ENCODE results near the gene RTL10. TPM values are rescaled to one million over a fixed set of nuclear protein-coding genes. Genes with fewer than 3 reads are reported as not detected.
"Not testable (repeated sequence)": the region's sequence is repeated elsewhere in the genome, so short reads cannot be mapped to it uniquely, and the experiment has no call there.

Gene RTL10
- polyA plus RNA-seq, 2 of the 4 experiments (the other 2 are of a cell fraction) = 4.4 to 5.1 TPM

- ChIA-PET POLR2A (no interaction called here), CTCF (interaction anchor here (0.7 kb wide), 2 partner anchors 70 to 80 kb away, joined by 3 to 6 read pairs; no protein-coding TSS in a partner anchor)
- no peaks in the 10 kb centered on the region for H3K9me3 ChIP-seq
- peaks cover 10% of the 10 kb centered on the region for H3K4me1 ChIP-seq
- ATAC-seq (no peak), DNase-seq (ENCODE audit: low read depth in 1 of 2, low spot score in 1 of 2) (no peak), FAIRE-seq (no peak)
- no peak overlapping the region for H3K27ac ChIP-seq
- TF ChIP-seq KDM1A (IDR thresholded peaks at IDR 0.05; ENCODE audit: low read depth) = no peak
- no peak overlapping the region for H3K4me2 ChIP-seq
- no peak overlapping the region for H3K4me3 ChIP-seq
Observed at GRCh38 chr22:19836512-19836911, 18.2 kb downstream of the RTL10 start.

- no peak overlapping the region for H3K4me2 ChIP-seq
- no peak overlapping the region for H3K4me3 ChIP-seq
- ChIA-PET POLR2A (no interaction called here), CTCF (no interaction called here)
- TF ChIP-seq FOXS1 (CRISPR knock-in tag; IDR thresholded peaks at IDR 0.05) (no peak), NFE2L2 (conservative IDR thresholded peaks at IDR 0.05; ENCODE audit: low read length) (no peak), FOSL2 (IDR thresholded peaks at IDR 0.05) (no peak), FOSL2 (CRISPR knock-in tag; IDR thresholded peaks at IDR 0.05) (no peak), MAZ (IDR thresholded peaks at IDR 0.05; ENCODE audit: borderline replicate concordance, low read depth, low read length) (no peak), CHD4 (IDR thresholded peaks at IDR 0.05; ENCODE audit: borderline replicate concordance) (no peak), SMC3 (IDR thresholded peaks at IDR 0.05) (no peak), CBX2 (IDR thresholded peaks at IDR 0.05; ENCODE audit: borderline replicate concordance, low read depth) (no peak), HMGXB4 (CRISPR knock-in tag; IDR thresholded peaks at IDR 0.05; ENCODE audit: borderline replicate concordance) (no peak), RCOR1 (IDR thresholded peaks at IDR 0.05; ENCODE audit: low read depth, low read length) (no peak), USF2 (IDR thresholded peaks at IDR 0.05) (no peak), BHLHE40 (IDR thresholded peaks at IDR 0.05; ENCODE audit: low read depth, low read length) (no peak), EHMT2 (IDR thresholded peaks at IDR 0.05; ENCODE audit: low read depth) (no peak)
- no peak overlapping the region for H3K27ac ChIP-seq
- no peaks in the 10 kb centered on the region for H3K9me3 ChIP-seq
- no peak for DNase-seq (ENCODE audit: low read depth in 1 of 2, low spot score in 1 of 2)
- ATAC-seq = no peak
- H3K4me1 ChIP-seq = no peaks in the 10 kb centered on the region
- no peak for FAIRE-seq
Observed at GRCh38 chr22:19834599-19834998, 20.1 kb downstream of the RTL10 start.

GRCh38 chr22:19833327-19833726, 21.3 kb downstream of the RTL10 start:
- H3K4me1 ChIP-seq; FAIRE-seq; H3K27ac ChIP-seq; H3K9me3 ChIP-seq; POLR2A ChIA-PET; DNase-seq (ENCODE audit: low read depth in 1 of 2, low spot score in 1 of 2); H3K4me3 ChIP-seq; H3K4me2 ChIP-seq; ATAC-seq: not testable (repeated sequence)
- 92% methylated on average over 9 of the region's 9 CpGs for WGBS (ENCODE audit: missing lambda C conversion rate)
- CTCF ChIA-PET = interaction anchor here (2.1 kb wide), 1 partner anchor 103 kb away, joined by 6 read pairs; no protein-coding TSS in a partner anchor

GRCh38 chr22:19832476-19833108, 22.1 kb downstream of the RTL10 start:
- DNase-seq (ENCODE audit: low read depth in 1 of 2, low spot score in 1 of 2) (no peak), ATAC-seq (no peak), FAIRE-seq (no peak)
- WGBS (ENCODE audit: missing lambda C conversion rate) = 89% methylated on average over 7 of the region's 7 CpGs
- ChIA-PET CTCF (interaction anchor here (1.0 to 2.1 kb wide), 2 partner anchors 10 to 102 kb away, joined by 3 to 6 read pairs; no protein-coding TSS in a partner anchor), POLR2A (no interaction called here)
- Histone ChIP-seq H3K4me3 (no peak overlapping the region), H3K4me2 (no peak overlapping the region), H3K9me3 (no peaks in the 10 kb centered on the region), H3K4me1 (no peaks in the 10 kb centered on the region), H3K27ac (no peak overlapping the region)
- no peak for TF ChIP-seq CBX2 (IDR thresholded peaks at IDR 0.05; ENCODE audit: borderline replicate concordance, low read depth)
- no peak for TF ChIP-seq CHD4 (IDR thresholded peaks at IDR 0.05; ENCODE audit: borderline replicate concordance)

GRCh38 chr22:19831979-19832378, 22.7 kb downstream of the RTL10 start:
- WGBS (ENCODE audit: missing lambda C conversion rate) = 85% methylated on average over 3 of the region's 3 CpGs
- DNase-seq (ENCODE audit: low read depth in 1 of 2, low spot score in 1 of 2); H3K4me1 ChIP-seq; ATAC-seq; POLR2A ChIA-PET; H3K4me3 ChIP-seq; H3K4me2 ChIP-seq; H3K27ac ChIP-seq; FAIRE-seq; H3K9me3 ChIP-seq: not testable (repeated sequence)
- CTCF ChIA-PET = interaction anchor here (1.0 to 2.1 kb wide), 3 partner anchors 11 to 101 kb away, joined by 3 to 6 read pairs (median 5); no protein-coding TSS in a partner anchor
